Measurements from ENCODE around the gene PROK1.
"Not testable (repeated sequence)": the region's sequence is repeated elsewhere in the genome, so short reads cannot be mapped to it uniquely, and the experiment has no call there.

The PROK1 gene

GRCh38 chr1:110450929-110451328 lies at the start of gene PROK1:
Gene PROK1 (plus strand): TSS chr1:110451149. CDS start chr1:110451217, 68 bp downstream.
- no peak for DNase-seq (ENCODE audit: low read depth in 3 of 3, low spot score in 1 of 3)

- DNase-seq (ENCODE audit: low read depth in 3 of 3, low spot score in 1 of 3), result no peak
Observed at GRCh38 chr1:110403805-110404204, 47.1 kb upstream of the PROK1 start.

- no peak for DNase-seq (ENCODE audit: low read depth in 3 of 3, low spot score in 1 of 3)
Observed at GRCh38 chr1:110404401-110404800, 46.5 kb upstream of the PROK1 start.

GRCh38 chr1:110406407-110406806 lies 44.5 kb upstream of the PROK1 start:
- DNase-seq (ENCODE audit: low read depth in 3 of 3, low spot score in 1 of 3), result not testable (repeated sequence)

GRCh38 chr1:110407260-110408210 lies 43.4 kb upstream of the PROK1 start, which contains the start of gene LAMTOR5:
Gene LAMTOR5 (minus strand): TSS chr1:110407694. CDS start chr1:110407620, 74 bp downstream.
- DNase-seq (ENCODE audit: low read depth in 3 of 3, low spot score in 1 of 3), result peak; percentile 75 to 85 (median 77)

- DNase-seq (ENCODE audit: low read depth in 3 of 3, low spot score in 1 of 3), result no peak
Observed at GRCh38 chr1:110408488-110408887, 42.5 kb upstream of the PROK1 start.

- DNase-seq (ENCODE audit: low read depth in 3 of 3, low spot score in 1 of 3), result no peak
Observed at GRCh38 chr1:110409316-110409715, 41.6 kb upstream of the PROK1 start.

GRCh38 chr1:110411173-110411735 lies 39.7 kb upstream of the PROK1 start:
- DNase-seq (ENCODE audit: low read depth in 3 of 3, low spot score in 1 of 3), result no peak

GRCh38 chr1:110412576-110412975 lies 38.4 kb upstream of the PROK1 start:
- peak; percentile 11 to 42 (median 17) for DNase-seq (ENCODE audit: low read depth in 3 of 3, low spot score in 1 of 3)

GRCh38 chr1:110413045-110413444 lies 37.9 kb upstream of the PROK1 start:
- DNase-seq (ENCODE audit: low read depth in 3 of 3, low spot score in 1 of 3), result not testable (repeated sequence)

- DNase-seq (ENCODE audit: low read depth in 3 of 3, low spot score in 1 of 3), result no peak
Observed at GRCh38 chr1:110418729-110419128, 32.2 kb upstream of the PROK1 start.

- no peak for DNase-seq (ENCODE audit: low read depth in 3 of 3, low spot score in 1 of 3)
Observed at GRCh38 chr1:110420023-110420662, 30.8 kb upstream of the PROK1 start.

- no peak for DNase-seq (ENCODE audit: low read depth in 3 of 3, low spot score in 1 of 3)
Observed at GRCh38 chr1:110420874-110421793, 29.8 kb upstream of the PROK1 start.

- DNase-seq (ENCODE audit: low read depth in 3 of 3, low spot score in 1 of 3), result no peak
Observed at GRCh38 chr1:110424699-110425611, 26.0 kb upstream of the PROK1 start.

- DNase-seq (ENCODE audit: low read depth in 3 of 3, low spot score in 1 of 3), result no peak
Observed at GRCh38 chr1:110425612-110426152, 25.3 kb upstream of the PROK1 start.

GRCh38 chr1:110426854-110427253 lies 24.1 kb upstream of the PROK1 start:
- no peak for DNase-seq (ENCODE audit: low read depth in 3 of 3, low spot score in 1 of 3)

GRCh38 chr1:110428946-110429345 lies 22.0 kb upstream of the PROK1 start:
- no peak for DNase-seq (ENCODE audit: low read depth in 3 of 3, low spot score in 1 of 3)

GRCh38 chr1:110430366-110430765 lies 20.6 kb upstream of the PROK1 start:
- no peak for DNase-seq (ENCODE audit: low read depth in 3 of 3, low spot score in 1 of 3)

GRCh38 chr1:110430901-110431300 lies 20.0 kb upstream of the PROK1 start:
- no peak for DNase-seq (ENCODE audit: low read depth in 3 of 3, low spot score in 1 of 3)
